ENCODE results near the gene SRPX2.

DNA sequence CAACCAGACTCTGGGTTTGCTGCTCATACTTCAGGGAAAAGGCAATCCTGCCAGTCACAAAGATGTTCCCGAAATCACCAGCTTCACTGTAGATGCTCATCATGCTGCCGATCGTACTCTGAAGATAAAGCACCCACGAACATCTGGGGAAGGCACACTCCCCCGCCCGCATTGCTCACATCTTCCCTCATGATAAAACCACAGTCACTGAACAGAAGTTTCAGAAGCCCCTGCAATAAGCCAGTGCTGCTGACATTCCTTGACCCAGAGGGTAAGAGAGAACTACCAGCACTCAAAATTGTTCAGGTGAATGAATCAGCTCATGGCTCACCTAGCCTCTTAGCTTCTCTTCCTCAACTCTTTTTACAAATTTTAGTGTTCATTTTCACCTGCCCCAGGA, 43.1 kb downstream of the SRPX2 start:
- TF ChIP-seq POLR2A (IDR thresholded peaks at IDR 0.05): no peak
- TF ChIP-seq, protein P1, sequence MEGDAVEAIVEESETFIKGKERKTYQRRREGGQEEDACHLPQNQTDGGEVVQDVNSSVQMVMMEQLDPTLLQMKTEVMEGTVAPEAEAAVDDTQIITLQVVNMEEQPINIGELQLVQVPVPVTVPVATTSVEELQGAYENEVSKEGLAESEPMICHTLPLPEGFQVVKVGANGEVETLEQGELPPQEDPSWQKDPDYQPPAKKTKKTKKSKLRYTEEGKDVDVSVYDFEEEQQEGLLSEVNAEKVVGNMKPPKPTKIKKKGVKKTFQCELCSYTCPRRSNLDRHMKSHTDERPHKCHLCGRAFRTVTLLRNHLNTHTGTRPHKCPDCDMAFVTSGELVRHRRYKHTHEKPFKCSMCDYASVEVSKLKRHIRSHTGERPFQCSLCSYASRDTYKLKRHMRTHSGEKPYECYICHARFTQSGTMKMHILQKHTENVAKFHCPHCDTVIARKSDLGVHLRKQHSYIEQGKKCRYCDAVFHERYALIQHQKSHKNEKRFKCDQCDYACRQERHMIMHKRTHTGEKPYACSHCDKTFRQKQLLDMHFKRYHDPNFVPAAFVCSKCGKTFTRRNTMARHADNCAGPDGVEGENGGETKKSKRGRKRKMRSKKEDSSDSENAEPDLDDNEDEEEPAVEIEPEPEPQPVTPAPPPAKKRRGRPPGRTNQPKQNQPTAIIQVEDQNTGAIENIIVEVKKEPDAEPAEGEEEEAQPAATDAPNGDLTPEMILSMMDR (IDR thresholded peaks at IDR 0.05): no peak
